Measurements from ENCODE around the gene RBFOX2. TPM values are rescaled to one million over a fixed set of nuclear protein-coding genes. Genes with fewer than 3 reads are reported as not detected.

Gene RBFOX2
- total and polyA plus RNA-seq, 10 of the 15 experiments (the other 5 are each of a cell fraction or from before 2014, with no cell fraction given) = 0.01 to 2.7 (median 0.17) TPM; not detected in 4

- no peaks in the 10 kb centered on the region for H4K20me1 ChIP-seq (ENCODE audit: control insufficient read depth, insufficient read depth)
- no peak overlapping the region for H3K4me2 ChIP-seq (ENCODE audit: control insufficient read depth, insufficient read depth)
- ChIA-PET POLR2A (interaction anchor here (0.7 kb wide), 1 partner anchor 730 kb away, joined by 4 read pairs; no protein-coding TSS in a partner anchor), CTCF (interaction anchor here (0.8 to 1.2 kb wide), 4 partner anchors 15 to 321 kb away, joined by 3 read pairs; no protein-coding TSS in a partner anchor), RAD21 (ENCODE audit: unreplicated experiment) (no interaction called here), SMC1A (ENCODE audit: uncharacterized antibody, unreplicated experiment) (interaction anchor here (1.2 to 1.8 kb wide), 2 partner anchors 13 to 37 kb away, joined by 5 read pairs; no protein-coding TSS in a partner anchor)
- intact Hi-C loops (cut with micrococcal nuclease; ENCODE audit: unreplicated experiment) (no loop called here), in situ Hi-C loops (cut with MboI) (no loop called here)
- no peak overlapping the region for H3K4me3 ChIP-seq
- no peak overlapping the region for H2AFZ ChIP-seq (ENCODE audit: control insufficient read depth, low read depth, low read length)
- no peak overlapping the region for H3K9ac ChIP-seq (ENCODE audit: control insufficient read depth, insufficient read depth, low read length)
- no peaks in the 10 kb centered on the region for H3K36me3 ChIP-seq (ENCODE audit: control insufficient read depth in 2 of 2, insufficient read depth in 2 of 2, low read length in 1 of 2)
- no peaks in the 10 kb centered on the region for H3K4me1 ChIP-seq (ENCODE audit: control insufficient read depth, insufficient read depth, low read length)
- no peak for FAIRE-seq
- no TSS peak for BruUV-seq (replicated peaks)
- H3K27me3 ChIP-seq (replicated peaks in 1 of 2; ENCODE audit: control insufficient read depth in 2 of 2, insufficient read depth in 2 of 2, low read length in 1 of 2) = peaks cover 0 to 3% of the 10 kb centered on the region in 2 experiments; a peak in 1 of 4 replicates
- no peaks in the 10 kb centered on the region for H3K9me3 ChIP-seq (replicated peaks; ENCODE audit: control insufficient read depth, insufficient read depth, low read length)
- no peaks in the 10 kb centered on the region for H3K79me2 ChIP-seq (ENCODE audit: control insufficient read depth, insufficient read depth, low read length)
- ATAC-seq = no peak
- DNase-seq (ENCODE audit: low read depth, low spot score) = no peak
- H3K27ac ChIP-seq (ENCODE audit: control insufficient read depth, insufficient read depth) = no peak overlapping the region
- TF ChIP-seq CBX5 (IDR thresholded peaks at IDR 0.05; ENCODE audit: low read depth) = no peak
- no peak for TF ChIP-seq CEBPB (IDR thresholded peaks at IDR 0.05; ENCODE audit: borderline replicate concordance in 1 of 2, low read depth in 2 of 2, low read length in 2 of 2)
- TF ChIP-seq PBX3 (IDR thresholded peaks at IDR 0.05; ENCODE audit: insufficient replicate concordance, low read depth, low read length) = no peak
- no peak for TF ChIP-seq SREBF2 (IDR thresholded peaks at IDR 0.05; ENCODE audit: low read length)
- TF ChIP-seq CTCF (IDR thresholded peaks at IDR 0.05 in 2 of 3, conservative IDR thresholded peaks at IDR 0.05 in 1 of 3; ENCODE audit: control insufficient read depth in 2 of 3, extremely low read depth in 1 of 3, insufficient read depth in 1 of 3, low read depth in 3 of 3, low read length in 3 of 3) = no peak
- TF ChIP-seq SRF (IDR thresholded peaks at IDR 0.05; ENCODE audit: low read depth in 2 of 2, low read length in 2 of 2) = no peak
- no peak for TF ChIP-seq FOS (IDR thresholded peaks at IDR 0.05; ENCODE audit: borderline replicate concordance, extremely low read depth, insufficient read length)
- TF ChIP-seq HSF1 (IDR thresholded peaks at IDR 0.05; ENCODE audit: low read depth, low read length) = no peak
- TF ChIP-seq CBX3 (IDR thresholded peaks at IDR 0.05; ENCODE audit: borderline replicate concordance, low read depth) = no peak
- no peak for TF ChIP-seq JUND (IDR thresholded peaks at IDR 0.05; ENCODE audit: low read depth, low read length)
- no peak for TF ChIP-seq USF2 (IDR thresholded peaks at IDR 0.05; ENCODE audit: borderline replicate concordance, low read depth, low read length)
- TF ChIP-seq HCFC1 (IDR thresholded peaks at IDR 0.05; ENCODE audit: low read length) = no peak
- TF ChIP-seq HDAC6 (IDR thresholded peaks at IDR 0.05; ENCODE audit: unreplicated experiment) = no peak
- TF ChIP-seq SMAD5 (IDR thresholded peaks at IDR 0.05; ENCODE audit: low read depth) = no peak
- no peak for TF ChIP-seq E2F8 (IDR thresholded peaks at IDR 0.05; ENCODE audit: low read depth, partially characterized antibody)
- TF ChIP-seq RELA (IDR thresholded peaks at IDR 0.05; ENCODE audit: borderline replicate concordance, partially characterized antibody) = no peak
- TF ChIP-seq SREBF1 (IDR thresholded peaks at IDR 0.05; ENCODE audit: low read length) = no peak
Measured at GRCh38 chr22:35952576-35952975, 76.0 kb downstream of the RBFOX2 start.

Data from GM12878 (cell line).